Activated naive CD8-positive, alpha-beta T cell treated with anti-CD3 and anti-CD28 coated beads, Interleukin-2, amount 50 U/mL, for 16 hours (primary cell): ENCODE results near the gene VPS54.
A peak's percentile ranks its signal among the peaks of the same experiment; 100 is the strongest.

Source experiments
- DNase-seq: peaks from one replicate; pipeline ENCODE4 v3.0.0-alpha.2; 2020; ENCODE audit warnings: low read depth, low spot score

The VPS54 gene, protein sequence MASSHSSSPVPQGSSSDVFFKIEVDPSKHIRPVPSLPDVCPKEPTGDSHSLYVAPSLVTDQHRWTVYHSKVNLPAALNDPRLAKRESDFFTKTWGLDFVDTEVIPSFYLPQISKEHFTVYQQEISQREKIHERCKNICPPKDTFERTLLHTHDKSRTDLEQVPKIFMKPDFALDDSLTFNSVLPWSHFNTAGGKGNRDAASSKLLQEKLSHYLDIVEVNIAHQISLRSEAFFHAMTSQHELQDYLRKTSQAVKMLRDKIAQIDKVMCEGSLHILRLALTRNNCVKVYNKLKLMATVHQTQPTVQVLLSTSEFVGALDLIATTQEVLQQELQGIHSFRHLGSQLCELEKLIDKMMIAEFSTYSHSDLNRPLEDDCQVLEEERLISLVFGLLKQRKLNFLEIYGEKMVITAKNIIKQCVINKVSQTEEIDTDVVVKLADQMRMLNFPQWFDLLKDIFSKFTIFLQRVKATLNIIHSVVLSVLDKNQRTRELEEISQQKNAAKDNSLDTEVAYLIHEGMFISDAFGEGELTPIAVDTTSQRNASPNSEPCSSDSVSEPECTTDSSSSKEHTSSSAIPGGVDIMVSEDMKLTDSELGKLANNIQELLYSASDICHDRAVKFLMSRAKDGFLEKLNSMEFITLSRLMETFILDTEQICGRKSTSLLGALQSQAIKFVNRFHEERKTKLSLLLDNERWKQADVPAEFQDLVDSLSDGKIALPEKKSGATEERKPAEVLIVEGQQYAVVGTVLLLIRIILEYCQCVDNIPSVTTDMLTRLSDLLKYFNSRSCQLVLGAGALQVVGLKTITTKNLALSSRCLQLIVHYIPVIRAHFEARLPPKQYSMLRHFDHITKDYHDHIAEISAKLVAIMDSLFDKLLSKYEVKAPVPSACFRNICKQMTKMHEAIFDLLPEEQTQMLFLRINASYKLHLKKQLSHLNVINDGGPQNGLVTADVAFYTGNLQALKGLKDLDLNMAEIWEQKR

DNA sequence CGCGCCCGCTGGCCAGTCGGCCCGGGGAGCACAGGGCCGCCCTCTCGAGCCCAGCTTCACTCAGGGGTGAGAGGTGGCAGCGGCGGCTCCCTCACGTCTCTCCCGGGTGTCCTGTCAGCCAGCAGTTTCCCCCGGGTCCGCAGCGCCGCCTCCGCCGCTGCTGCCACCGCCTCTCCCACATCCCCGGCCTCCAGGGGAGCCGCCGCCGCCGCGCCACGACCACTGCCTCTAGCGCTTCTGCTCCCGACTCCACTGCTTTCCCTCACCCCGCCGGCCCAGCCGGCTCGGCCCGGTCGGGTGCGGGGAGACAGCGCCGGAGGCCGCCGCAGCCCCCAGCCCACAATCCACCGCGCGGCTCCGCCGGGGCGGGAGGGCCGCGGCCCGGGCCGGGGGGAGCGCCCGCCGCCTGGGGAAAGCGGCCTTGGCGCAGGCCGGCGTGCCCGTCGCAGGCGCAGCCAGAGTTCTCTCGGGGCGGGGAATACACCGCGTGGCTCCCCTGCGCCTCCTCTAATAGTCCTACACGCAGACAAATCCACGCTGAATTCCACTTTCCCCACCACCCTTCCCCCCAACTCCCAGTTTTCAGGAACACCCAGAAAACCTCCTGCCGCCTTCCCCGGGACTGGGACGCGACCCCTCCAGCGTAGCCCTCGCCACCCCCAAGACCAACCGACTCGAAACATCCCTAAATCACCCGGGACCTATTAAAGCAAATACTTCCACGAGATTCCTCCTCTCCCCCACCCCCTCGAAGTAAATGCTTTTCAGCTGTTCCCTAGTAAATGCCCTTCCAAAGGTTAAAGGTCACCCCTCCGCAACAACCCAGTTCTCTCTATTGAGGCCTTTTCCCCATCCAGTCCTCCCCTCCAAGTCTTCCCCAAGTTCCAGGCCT, at the start of gene VPS54:
VPS54 (minus strand) TSS at position 346 of the 892 bp plus-strand sequence. CDS start 35,429 bp downstream, outside the sequence.
- peak; percentile 5 for DNase-seq

DNA sequence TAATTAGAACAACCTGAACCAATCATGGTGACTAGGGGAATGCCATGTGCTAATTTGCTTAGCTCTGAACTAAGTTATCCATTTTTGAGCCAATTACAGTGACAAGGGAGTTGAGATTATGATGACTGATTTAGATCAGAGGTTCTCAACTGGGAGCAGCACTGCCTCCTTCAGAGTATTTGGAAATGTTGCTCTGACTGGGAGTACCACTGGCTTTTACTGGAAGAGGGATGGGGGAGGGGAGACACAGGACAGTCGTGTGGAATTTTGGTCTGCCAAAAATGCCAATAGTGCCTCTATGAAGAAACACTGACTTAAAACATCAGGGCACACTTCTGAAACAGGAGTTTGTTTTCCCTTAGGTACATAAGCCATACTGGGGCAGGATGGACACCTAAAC, 48.1 kb upstream of the VPS54 start:
- no peak for DNase-seq

DNA sequence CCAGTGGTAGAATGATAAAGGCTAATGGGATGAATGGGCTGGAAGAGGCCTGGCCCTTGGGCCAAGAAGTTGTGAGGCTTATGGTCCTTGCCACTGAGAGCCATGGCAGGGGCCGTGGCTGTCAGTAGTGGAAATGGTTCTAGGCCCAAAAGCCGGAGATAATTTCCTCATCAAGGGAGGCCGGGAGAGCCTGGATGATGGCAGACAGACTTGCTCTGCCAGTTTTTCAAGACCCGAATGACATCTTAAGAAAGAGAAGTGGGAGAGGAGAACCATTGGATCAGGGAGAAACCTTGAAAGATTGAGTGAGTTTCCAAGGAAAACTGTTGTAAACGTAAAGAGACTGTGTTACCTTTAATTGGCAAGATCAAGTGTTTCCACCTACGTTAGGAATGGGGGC, 46.3 kb upstream of the VPS54 start:
- no peak for DNase-seq

DNA sequence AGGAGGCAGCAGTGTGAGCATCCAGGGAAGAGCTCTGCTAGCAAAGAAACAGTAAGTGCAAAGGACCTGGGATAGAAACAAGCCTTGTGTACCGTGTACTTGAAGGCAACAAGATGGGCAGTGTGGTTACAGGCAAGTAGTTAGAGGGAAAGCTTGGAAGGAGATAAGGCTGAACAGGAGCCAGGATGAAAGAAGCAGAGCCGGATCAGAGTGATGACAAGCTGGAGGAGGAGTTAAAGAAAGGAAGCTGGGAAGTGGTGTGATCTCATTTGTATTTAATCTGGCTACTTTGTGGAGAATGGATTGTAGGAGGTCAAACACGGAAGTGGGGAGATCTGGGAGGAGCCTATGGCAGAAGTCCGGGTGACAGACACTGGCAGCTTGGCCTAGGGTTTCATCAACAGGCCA, 44.7 kb upstream of the VPS54 start:
- no peak for DNase-seq

DNA sequence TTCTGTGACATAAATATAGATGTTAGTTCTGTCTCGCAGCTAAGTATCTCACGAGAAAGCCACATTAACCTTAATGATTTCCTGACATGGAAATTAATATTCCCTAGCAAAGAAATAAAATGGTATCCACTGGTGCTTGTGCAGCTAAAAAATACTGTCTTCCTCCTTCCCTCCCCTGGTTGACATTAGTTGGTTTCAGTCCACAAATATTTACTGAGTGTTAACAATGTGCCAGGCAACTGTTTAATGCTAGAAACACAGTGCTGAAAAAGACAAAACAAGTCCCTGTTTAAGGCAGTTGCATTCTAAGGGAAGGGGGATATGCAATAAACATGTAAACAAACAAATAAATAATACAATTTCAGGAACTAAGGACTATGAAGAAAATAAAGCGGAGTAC, 44.2 kb upstream of the VPS54 start:
- no peak for DNase-seq

DNA sequence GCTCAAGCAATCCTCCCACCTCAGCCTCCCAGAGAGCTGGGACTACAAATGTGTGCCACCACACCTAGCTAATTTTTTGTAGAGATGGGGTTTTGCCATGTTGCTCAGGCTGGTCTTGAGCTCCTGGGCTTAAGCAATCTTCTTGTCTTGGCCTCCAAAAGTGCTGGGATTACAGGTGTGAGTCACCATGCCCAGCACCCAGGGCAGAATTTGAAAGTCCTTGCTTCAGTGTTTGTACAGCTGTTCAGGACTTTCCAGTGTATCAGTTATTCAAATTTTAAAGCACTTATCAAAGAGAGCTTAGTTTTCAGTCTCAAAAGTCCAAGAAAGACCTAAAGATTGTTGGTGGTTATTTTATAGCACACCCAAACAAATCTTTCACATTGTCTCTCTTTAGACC, 43.6 kb upstream of the VPS54 start:
- DNase-seq = no peak

DNA sequence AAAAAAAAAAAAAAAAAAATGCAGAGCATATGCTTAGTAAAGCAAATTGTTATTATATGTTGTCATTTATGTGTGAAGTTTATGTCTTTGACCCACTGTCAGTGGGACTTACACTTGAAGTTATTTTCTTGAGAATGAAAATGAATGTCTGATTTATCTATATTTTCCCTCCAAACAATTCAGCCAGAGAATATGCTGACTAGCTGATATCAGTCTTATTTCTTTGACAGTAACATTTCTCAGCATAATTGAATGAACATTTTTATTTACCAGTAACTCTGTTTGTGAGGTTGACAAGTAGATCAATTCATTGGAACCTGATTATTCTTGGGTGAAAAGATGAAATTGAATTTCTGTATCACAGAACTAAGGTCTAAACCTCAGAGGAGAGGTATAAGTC, 40.0 kb upstream of the VPS54 start:
- DNase-seq = no peak

DNA sequence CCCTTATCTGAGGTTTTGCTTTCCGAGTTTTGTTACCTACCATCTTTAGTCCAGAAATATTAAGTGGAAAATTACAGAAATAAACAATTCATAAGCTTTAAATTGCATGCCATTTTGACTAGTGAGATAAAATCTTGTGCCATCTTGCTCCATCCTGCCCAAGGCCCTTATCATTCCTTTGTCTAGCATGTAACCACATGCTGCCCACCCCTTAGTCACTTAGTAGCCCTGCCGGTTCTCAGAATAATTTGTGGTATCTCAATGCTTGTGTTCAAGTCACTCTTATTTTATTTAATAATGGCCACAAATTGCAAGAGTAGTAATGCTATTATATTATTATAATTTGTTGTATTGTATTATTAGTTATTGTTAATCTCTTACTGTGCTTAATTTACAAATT, 36.8 kb upstream of the VPS54 start:
- DNase-seq = no peak

DNA sequence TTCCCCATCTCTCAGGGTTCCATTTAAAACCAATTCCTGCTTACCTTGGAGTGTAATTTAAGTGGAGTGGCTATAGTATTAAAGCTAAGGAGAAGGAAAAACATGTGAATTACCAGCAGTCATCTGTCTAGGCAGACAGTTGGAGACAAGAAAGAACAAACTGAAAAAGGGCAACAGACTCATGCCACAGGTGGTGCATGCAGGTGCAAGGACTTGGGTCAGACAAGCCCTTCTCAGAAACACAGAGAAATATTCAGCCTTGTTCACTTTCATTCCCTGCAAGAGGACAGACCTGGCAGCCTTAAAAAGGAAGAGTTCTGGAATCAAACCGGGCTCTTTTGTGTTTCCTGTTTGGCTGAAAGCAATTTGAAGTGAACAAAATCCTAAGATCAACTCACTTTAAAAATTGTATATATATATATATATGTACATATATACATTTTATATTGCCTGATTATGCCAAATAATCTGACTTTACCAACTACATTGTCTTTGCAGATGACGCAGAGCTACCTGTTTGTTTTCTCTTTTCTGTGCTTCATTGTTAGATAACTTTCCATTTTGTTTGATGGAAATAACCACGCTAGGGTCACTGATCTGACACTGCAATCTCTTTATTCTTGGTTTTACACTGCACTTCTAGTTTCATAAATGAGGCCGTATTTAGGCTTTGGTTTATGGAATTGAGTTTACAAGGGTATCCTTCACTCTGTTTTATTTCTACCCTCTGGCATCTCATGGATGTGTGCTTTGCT, 35.1 kb upstream of the VPS54 start:
- no peak for DNase-seq

DNA sequence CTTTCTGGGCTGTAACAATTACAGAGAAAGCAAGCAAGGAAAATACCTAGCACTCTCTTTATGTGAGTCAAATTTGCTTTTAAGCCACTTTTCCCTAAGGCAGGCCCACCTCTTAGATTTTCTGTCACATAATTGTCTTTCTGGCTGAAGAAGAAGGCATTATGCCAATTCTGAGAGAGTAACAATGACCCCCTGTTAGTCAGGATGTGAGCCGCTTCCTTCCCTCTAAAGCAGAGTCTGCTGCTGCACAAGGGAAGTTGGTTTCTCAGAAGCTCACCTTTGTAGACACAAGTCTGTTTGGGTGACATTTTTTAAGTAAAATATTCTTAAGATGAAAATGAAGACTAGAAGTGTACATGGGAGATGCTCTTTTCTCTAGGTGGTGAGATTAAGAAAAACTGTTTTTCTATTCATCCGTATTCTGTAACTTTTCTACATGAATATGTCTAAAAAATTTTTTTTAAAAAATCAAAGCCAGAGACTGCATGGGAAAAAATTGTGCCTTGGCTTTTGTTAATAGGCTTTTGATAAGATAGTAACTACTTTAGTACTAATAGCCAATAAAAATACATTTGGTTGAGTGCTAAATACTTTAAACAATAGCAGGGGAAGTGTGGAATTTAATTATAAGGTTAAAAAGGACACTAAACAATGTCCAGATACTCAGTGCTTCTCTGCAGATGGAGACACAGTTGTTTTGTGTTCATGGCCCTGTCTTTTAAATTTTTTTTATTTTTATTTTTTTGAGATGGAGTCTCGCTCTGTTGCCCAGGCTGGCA, 33.4 kb upstream of the VPS54 start:
- no peak for DNase-seq

DNA sequence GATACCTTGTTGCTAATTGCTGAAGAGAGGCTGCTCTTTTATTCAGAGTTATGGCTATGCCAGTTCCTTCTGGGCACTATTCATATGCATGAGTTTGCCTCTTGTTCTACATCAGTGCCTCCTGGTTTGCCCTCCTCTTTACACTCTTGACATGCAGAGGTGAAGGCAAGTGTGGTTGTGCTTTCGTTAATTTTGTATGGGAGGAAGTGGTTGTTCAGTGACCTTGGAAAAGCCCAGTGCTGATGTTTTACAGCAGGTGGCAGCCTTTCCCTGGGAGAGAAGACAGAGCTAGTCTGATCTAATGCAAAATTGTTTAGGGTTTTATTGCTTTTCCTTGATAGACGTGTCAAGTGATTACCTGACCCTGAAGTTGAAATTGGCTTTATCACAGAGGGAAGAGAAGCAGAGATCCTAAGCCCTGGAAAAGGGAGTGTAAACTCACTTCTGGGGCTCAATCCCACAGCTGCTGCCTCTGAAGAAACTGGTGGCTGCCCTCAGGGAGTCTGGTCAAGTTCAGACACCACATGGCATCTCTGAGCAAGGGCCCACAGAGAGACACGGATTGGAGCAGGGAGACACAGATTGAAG, 30.5 kb upstream of the VPS54 start:
- DNase-seq = peak; percentile 42

DNA sequence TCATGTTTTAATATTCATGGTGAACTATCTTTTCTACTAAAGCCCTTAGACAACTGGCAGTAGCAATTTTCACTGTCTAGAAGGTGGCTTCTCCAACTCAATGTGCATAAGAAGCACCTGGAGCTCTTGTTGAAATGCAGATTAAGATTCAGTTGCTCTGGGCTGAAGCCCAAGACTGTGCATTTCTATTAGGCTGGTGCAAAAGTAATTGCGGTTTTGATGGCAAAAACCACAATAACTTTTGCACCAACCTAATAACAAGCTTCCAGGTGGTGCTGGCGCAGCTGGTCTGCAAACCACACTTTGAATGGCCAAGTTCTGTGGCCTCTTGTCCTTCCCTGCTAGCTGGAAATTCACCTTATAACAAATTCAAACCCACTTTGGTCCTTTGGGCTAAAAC, 26.7 kb upstream of the VPS54 start:
- DNase-seq = no peak

DNA sequence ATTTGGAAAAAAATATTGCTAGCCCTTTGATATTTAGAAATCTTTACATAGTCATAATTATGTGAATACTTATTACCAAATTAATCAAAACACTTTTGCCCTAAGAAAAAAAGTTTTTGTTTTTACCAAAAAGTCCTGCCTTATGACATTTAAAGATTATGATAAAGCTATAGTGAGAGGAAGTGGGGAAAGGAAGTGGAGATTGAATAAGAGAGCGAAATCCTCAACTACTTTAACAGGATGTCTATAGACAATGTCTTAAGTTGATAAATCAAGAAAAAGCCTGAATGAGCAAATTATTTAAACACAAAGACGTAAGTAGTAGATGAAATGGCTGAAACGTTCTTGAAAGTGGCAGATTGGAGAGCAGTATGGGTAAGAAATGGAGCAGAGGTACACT, 20.9 kb upstream of the VPS54 start:
- no peak for DNase-seq

DNA sequence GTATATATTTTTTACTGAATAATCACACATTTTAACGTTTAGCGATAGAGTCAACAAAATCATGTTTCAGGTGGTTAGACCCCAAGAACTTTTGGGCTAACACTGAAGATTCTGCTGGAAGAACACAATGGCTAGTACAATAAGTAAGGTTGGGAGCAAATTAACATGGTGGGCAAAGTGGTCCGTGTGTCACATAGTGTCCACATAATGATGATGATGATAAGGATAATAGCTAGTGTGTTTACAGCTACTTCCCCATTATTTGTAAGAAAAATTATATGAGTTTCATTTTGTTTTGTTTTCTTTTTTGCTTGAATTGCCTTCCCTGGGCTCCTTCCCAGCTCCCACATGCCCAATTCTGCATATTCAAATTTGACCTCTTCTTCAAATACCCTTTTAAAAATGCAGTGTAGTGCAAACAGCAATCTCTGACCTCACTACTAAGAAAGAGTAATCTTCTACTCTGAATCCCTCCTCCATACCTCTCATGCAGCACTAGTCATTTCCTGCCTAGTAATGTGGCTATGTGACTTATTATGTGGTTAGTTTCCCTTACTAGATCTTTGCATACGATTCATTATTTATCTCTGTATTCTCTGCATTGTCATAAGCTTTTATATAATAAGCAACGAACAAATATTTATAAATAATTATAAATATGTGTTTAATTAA, 16.9 kb upstream of the VPS54 start:
- DNase-seq = no peak

DNA sequence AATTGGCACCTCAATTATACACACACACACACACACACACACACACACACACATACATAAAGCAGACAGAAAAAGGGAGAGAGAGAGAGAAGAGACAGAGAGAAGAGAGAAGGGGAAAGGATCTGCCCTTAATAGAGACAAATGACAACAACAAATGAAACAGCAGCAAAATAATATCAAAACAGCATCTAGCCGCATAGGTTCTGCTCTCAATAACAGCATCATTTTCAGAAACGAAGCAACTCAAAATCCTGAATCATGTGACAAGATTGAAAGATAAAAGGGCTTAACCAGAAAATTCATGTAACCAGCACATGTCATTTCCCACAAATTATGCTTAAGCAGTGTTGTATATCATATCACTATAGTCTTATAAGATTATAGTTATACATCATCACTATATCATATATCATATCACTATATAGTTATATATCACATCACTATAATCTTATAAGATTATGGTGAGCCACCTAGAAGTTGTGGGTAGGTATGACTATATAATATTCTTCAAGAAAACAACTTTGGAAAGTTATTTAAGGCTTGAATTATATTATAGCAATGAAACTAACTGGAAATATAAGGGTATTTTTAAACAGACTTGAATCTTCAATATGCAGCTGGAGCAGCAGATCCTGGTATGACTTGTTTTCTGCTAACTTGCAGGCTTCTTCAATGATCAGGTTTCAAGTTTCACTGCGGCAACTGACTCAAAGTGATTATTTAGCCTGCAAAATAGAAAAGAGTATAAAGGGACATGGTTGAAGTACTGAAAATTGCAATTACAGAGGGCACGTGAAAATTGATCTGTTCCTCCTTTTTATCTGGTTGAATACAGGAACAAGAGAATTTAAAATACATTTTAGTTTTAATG, 16.1 kb upstream of the VPS54 start:
- DNase-seq = no peak

DNA sequence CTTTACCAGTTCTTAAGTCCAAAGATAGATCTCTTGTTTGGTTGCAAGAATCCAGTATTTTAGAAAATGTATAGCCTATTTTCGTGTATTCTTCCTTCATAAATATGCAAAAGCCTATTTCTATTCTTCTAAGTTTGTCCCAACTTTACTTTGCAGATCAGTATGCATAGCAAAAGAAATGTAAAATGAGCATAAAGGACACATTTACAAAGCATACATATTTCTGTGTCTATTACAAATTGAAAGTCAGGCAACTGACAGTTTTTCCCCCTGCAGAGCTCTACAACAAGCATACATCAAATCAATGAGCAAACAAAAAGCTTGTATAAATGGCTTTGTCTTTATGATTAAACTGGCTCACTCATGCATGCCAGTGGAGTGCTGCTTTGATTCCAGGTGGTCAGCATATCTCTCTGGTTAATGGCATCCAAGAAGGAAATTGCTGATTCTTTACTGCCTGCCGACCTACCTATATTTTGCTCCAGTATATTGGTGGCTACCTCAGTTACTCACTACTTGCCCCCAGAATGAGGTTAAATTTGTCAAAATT, 10.0 kb upstream of the VPS54 start:
- DNase-seq = no peak

DNA sequence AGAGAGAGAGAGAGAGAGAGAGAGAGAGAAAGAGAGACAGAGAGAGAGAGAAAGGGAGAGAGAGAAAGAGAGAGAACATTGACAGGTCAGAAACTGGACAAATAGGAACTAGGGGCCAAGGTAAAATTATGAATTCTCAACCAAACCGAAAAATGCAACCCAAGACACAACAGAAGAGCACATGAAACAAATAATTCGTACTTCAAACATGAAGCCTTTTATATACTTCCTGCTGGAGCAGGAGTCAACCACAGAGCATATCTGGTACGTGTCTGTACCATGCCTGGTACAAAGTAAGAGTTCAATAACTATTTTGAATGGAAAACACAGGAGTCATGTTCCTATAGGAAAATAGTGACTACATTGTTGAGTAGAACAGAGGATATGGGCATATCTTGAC, 6.5 kb upstream of the VPS54 start:
- DNase-seq = no peak
